Adrenal gland (tissue), 5 donors: ENCODE results near the gene KARS1.

Experiments
- POLR2A ChIP-seq, 2 donors: fragments of 450-650 bp; IDR thresholded peaks; one replicate each; pipeline ENCODE4 v1.6.1; 2017; ENCODE audit warnings: antibody characterized with exemption in 2 of 2, mild to moderate bottlenecking in 2 of 2, moderate library complexity in 1 of 2
- TF ChIP-seq, protein P1 (sequence below), 6 experiments: fragments of 450-650 bp in 4 of 6; fragments of 200-600 bp in 2 of 6; sonication (generic) in 1 of 6; IDR thresholded peaks; 1 replicate in 5 of 6; 2 replicates in 1 of 6; pipeline versions ENCODE4 v1.5.1 to v1.8.0; 2016 to 2021; ENCODE audit warnings: antibody characterized with exemption in 6 of 6, mild to moderate bottlenecking in 2 of 6, moderate library complexity in 1 of 6
- donor health status: DM: no; HTN: no; CAD: no.

DNA sequence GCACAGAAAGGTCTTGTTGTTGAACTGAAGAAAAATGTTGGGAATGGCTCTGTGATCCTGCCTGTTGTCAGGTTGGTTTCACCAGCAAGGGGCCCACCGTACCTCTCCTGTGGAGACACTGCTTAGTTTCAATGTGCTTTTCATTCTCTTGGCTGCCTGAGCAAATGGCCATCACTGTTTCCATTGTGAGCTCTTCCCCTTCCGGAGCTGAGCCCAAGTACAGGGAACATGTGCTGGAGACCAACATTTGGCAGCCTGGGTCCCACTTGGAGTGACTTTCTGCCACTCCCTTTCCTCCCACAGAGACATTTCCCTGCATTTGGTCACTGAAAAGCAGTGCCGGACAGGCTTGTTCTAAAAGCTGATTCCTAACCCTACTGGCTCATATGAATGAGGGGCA is 58.2 kb downstream of the KARS1 start:
- TF ChIP-seq POLR2A (IDR thresholded peaks at IDR 0.05), result no peak
- TF ChIP-seq, protein P1, sequence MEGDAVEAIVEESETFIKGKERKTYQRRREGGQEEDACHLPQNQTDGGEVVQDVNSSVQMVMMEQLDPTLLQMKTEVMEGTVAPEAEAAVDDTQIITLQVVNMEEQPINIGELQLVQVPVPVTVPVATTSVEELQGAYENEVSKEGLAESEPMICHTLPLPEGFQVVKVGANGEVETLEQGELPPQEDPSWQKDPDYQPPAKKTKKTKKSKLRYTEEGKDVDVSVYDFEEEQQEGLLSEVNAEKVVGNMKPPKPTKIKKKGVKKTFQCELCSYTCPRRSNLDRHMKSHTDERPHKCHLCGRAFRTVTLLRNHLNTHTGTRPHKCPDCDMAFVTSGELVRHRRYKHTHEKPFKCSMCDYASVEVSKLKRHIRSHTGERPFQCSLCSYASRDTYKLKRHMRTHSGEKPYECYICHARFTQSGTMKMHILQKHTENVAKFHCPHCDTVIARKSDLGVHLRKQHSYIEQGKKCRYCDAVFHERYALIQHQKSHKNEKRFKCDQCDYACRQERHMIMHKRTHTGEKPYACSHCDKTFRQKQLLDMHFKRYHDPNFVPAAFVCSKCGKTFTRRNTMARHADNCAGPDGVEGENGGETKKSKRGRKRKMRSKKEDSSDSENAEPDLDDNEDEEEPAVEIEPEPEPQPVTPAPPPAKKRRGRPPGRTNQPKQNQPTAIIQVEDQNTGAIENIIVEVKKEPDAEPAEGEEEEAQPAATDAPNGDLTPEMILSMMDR (IDR thresholded peaks at IDR 0.05), result no peak
